PFSK-1 (cell line): ENCODE results near the gene DMAP1.

Experiments used
- FOXP2 ChIP-seq: optimal IDR thresholded peaks from 2 replicates; pipeline ENCODE3; 2011; ENCODE audit warnings: borderline replicate concordance, control low read depth, inconsistent platforms; ENCODE audit not compliant: insufficient read depth; ENCODE audit errors: extremely low read length, extremely low read depth
- POLR2AphosphoS5 ChIP-seq: IDR thresholded peaks from 2 replicates; pipeline ENCODE4 v1.6.1; 2012; ENCODE audit warnings: low read depth, mild to moderate bottlenecking, control low read depth, low read length, moderate library complexity
- REST ChIP-seq, 2 experiments: IDR thresholded peaks; 2 replicates each; pipeline versions ENCODE4 v1.6.1 to v1.8.0; 2011 to 2012; ENCODE audit warnings: low read depth in 2 of 2, low read length in 2 of 2, control low read depth in 1 of 2, inconsistent platforms in 1 of 2, mild to moderate bottlenecking in 1 of 2, moderate library complexity in 1 of 2; ENCODE audit not compliant: insufficient read depth in 1 of 2
- SIN3A ChIP-seq: IDR thresholded peaks from 2 replicates; pipeline ENCODE4 v1.6.1; 2012; ENCODE audit warnings: mild to moderate bottlenecking, low read length, moderate library complexity, borderline replicate concordance; ENCODE audit not compliant: insufficient read depth
- TAF1 ChIP-seq: IDR thresholded peaks from 2 replicates; pipeline ENCODE4 v1.6.1; 2012; ENCODE audit warnings: low read length, control low read depth, borderline replicate concordance; ENCODE audit not compliant: insufficient read depth

The DMAP1 gene

DNA sequence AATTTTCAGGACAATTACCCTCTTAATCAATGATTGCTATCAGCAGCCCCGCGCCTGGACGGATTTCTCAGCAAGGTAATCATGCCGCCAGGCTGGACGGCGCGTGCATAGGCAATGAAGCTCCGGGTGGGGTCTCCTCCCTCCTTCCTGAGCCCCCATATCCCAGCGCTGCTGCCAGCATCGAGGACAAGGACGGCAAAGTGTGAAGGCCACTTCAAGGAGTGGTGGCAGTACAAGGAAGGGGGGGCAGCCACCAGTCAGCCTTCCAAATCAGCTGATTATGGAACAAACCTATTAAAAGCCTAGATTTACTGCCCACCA lies 51.1 kb downstream of the DMAP1 start:
- TF ChIP-seq TAF1 (no peak), POLR2AphosphoS5 (no peak), FOXP2 (no peak), SIN3A (no peak), REST (IDR thresholded peaks at IDR 0.05; ENCODE audit: insufficient read depth in 1 of 2, low read depth in 2 of 2, low read length in 2 of 2) (no peak)

GRCh38 chr1:44265656-44266358 lies 52.5 kb downstream of the DMAP1 start:
- TF ChIP-seq REST (IDR thresholded peaks at IDR 0.05; ENCODE audit: insufficient read depth in 1 of 2, low read depth in 2 of 2, low read length in 2 of 2) (no peak), SIN3A (no peak), TAF1 (no peak), POLR2AphosphoS5 (no peak), FOXP2 (no peak)

DNA sequence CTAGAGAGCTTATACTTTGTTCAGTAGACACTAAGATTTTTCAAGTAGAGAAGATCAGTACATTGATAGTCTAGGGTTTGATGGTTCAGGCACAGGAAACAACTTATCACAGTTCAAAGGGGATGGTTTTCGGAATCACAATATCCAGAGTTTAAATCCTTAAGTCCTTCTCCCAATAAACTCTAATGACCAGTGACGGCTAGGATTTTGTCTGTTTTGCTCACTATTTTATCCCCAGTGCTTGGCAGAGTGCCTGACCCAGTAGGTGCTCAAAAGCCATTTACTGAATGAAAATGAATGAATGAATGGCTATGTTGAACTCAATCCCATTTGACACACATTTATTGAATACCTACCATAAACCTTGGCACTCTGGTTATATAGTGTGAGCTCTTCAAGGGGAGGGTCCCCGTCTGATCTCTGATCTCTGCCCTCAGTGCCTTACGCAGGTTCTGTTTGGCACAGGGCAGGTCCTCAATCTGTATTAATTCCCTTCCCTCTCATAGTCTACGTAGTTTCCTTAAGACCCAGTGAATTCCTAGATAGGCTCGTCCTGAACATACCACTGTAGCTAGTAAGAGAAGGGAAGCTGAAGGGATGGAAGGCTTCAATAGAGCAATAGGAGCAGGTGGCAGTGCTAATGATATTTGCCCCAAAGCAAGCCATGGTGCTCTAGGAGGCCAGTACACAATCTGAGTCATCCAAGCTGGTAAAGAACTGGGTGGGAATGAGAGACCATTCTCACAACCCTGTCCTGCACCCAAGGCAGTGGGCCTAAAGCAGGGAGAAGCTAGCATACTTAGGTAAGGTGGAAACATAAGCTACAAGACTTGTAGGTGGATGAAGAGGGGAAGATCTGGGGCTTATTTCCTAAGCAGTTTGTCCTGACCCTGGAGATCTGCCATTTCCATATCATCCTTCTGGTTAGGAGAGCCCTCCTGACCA lies 53.4 kb downstream of the DMAP1 start:
- TF ChIP-seq FOXP2 (no peak), REST (IDR thresholded peaks at IDR 0.05; ENCODE audit: insufficient read depth in 1 of 2, low read depth in 2 of 2, low read length in 2 of 2) (no peak), TAF1 (no peak), POLR2AphosphoS5 (no peak), SIN3A (no peak)

- TF ChIP-seq TAF1, result no peak
- no peak for TF ChIP-seq POLR2AphosphoS5
- TF ChIP-seq FOXP2, result no peak
- TF ChIP-seq REST (IDR thresholded peaks at IDR 0.05; ENCODE audit: insufficient read depth in 1 of 2, low read depth in 2 of 2, low read length in 2 of 2), result no peak
- no peak for TF ChIP-seq SIN3A
These were observed 54.2 kb downstream of the DMAP1 start for GRCh38 chr1:44267438-44267837.
